Caco-2 (cell line): Measurements from ENCODE around the gene SVEP1. TPM values are rescaled to one million over a fixed set of nuclear protein-coding genes. Genes with fewer than 3 reads are reported as not detected.
"Not testable (repeated sequence)": the region's sequence is repeated elsewhere in the genome, so short reads cannot be mapped to it uniquely, and the experiment has no call there.

Experiments
- BruUV-seq: library from RNA; stranded (reverse); fragments of 400-500 nt; replicated peaks from 2 replicates; lab custom pipeline; 2021; lab: Mats Ljungman, UMichigan
- CTCF ChIA-PET: fragments of 300-600 bp; sonication (Branson Sonifier 250); formaldehyde crosslinking; loops from one replicate; lab custom pipeline; 2022; ENCODE audit warnings: antibody characterized with exemption; lab: Charles Lee
- POLR2A ChIA-PET: fragments of 300-600 bp; sonication (Branson Sonifier 250); formaldehyde crosslinking; loops from one replicate; lab custom pipeline; 2022; ENCODE audit warnings: antibody characterized with exemption; lab: Charles Lee
- DNase-seq, 2 experiments: peaks; one replicate each; pipeline versions ENCODE4 v3.0.0 to v3.0.0-alpha.2; 2020 to 2022
- H3K27me3 ChIP-seq: replicated peaks from 2 replicates; pipeline ENCODE4 v1.6.0; 2011; ENCODE audit warnings: low read length; ENCODE audit not compliant: control insufficient read depth, insufficient read depth
- H3K36me3 ChIP-seq: 2 replicates; pipeline ENCODE4 v1.5.1; 2011; ENCODE audit warnings: low read length; ENCODE audit not compliant: control insufficient read depth, insufficient read depth
- H3K4me1 ChIP-seq: fragments of 250-450 bp; sonication (Bioruptor Pico); 2 replicates; pipeline ENCODE4 v1.5.1; 2020; ENCODE audit warnings: mild to moderate bottlenecking
- H3K4me3 ChIP-seq: 2 replicates; pipeline ENCODE4 v1.5.1; 2011; ENCODE audit warnings: low read depth, mild to moderate bottlenecking, control low read depth, low read length
- H3K9me3 ChIP-seq: fragments of 250-450 bp; sonication (Bioruptor Pico); 2 replicates; pipeline ENCODE4 v1.5.1; 2020; ENCODE audit warnings: mild to moderate bottlenecking, moderate library complexity
- H3K27ac Mint-ChIP-seq: one replicate; pipeline ENCODE4 v1.8.0; 2022; ENCODE audit warnings: mixed read lengths; ENCODE audit not compliant: unreplicated experiment
- H3K27me3 Mint-ChIP-seq: one replicate; pipeline ENCODE4 v1.8.0; 2022; ENCODE audit warnings: mixed read lengths; ENCODE audit not compliant: insufficient read depth, unreplicated experiment
- H3K36me3 Mint-ChIP-seq: one replicate; pipeline ENCODE4 v1.8.0; 2022; ENCODE audit warnings: mild to moderate bottlenecking, mixed read lengths; ENCODE audit not compliant: insufficient read depth, unreplicated experiment
- H3K4me1 Mint-ChIP-seq: one replicate; pipeline ENCODE4 v1.8.0; 2022; ENCODE audit warnings: low read depth, mixed read lengths; ENCODE audit not compliant: unreplicated experiment
- H3K4me3 Mint-ChIP-seq: one replicate; pipeline ENCODE4 v1.8.0; 2022; ENCODE audit warnings: mild to moderate bottlenecking, moderate library complexity, mixed read lengths; ENCODE audit not compliant: unreplicated experiment
- H3K9me3 Mint-ChIP-seq: one replicate; pipeline ENCODE4 v1.8.0; 2022; ENCODE audit warnings: mixed read lengths; ENCODE audit not compliant: unreplicated experiment
- intact Hi-C: fragments of 100-400 bp; cut with micrococcal nuclease; formaldehyde crosslinking; loops from one replicate; pipeline ENCODE4 v1.10.0; 2022; ENCODE audit not compliant: unreplicated experiment
- total RNA-seq: library from RNA; stranded (reverse); gene quantifications from 2 replicates; pipeline ENCODE4 v1.2.3, GENCODE V29; 2022
- TF ChIP-seq, protein P1 (sequence below), 2 experiments: fragments of 200-600 bp in 1 of 2; IDR thresholded peaks; 1 replicate in 1 of 2; 2 replicates in 1 of 2; pipeline versions ENCODE4 v1.5.1 to v1.8.0; 2011 to 2022; ENCODE audit warnings: antibody characterized with exemption in 1 of 2, control low read depth in 1 of 2, inconsistent platforms in 1 of 2, low read depth in 1 of 2, low read length in 1 of 2, mild to moderate bottlenecking in 1 of 2, moderate library complexity in 1 of 2; ENCODE audit not compliant: insufficient read depth in 1 of 2, severe bottlenecking in 1 of 2, unreplicated experiment in 1 of 2

The SVEP1 gene
- total RNA-seq, 1 experiment from 2014 or later: 2.9 TPM

- H3K4me3 ChIP-seq: no peak overlapping the region
- intact Hi-C loops: loop anchor here (5.0 kb wide), 2 partner anchors 193 to 677 kb away; no protein-coding TSS in a partner anchor
- Mint-ChIP-seq H3K4me3 (no peak overlapping the region), H3K27ac (no peak overlapping the region), H3K27me3 (peaks cover 3% of the 10 kb centered on the region), H3K9me3 (no peaks in the 10 kb centered on the region), H3K4me1 (no peaks in the 10 kb centered on the region), H3K36me3 (no peaks in the 10 kb centered on the region)
- no peak for DNase-seq
- no peaks in the 10 kb centered on the region for H3K36me3 ChIP-seq
- TF ChIP-seq, protein P1, sequence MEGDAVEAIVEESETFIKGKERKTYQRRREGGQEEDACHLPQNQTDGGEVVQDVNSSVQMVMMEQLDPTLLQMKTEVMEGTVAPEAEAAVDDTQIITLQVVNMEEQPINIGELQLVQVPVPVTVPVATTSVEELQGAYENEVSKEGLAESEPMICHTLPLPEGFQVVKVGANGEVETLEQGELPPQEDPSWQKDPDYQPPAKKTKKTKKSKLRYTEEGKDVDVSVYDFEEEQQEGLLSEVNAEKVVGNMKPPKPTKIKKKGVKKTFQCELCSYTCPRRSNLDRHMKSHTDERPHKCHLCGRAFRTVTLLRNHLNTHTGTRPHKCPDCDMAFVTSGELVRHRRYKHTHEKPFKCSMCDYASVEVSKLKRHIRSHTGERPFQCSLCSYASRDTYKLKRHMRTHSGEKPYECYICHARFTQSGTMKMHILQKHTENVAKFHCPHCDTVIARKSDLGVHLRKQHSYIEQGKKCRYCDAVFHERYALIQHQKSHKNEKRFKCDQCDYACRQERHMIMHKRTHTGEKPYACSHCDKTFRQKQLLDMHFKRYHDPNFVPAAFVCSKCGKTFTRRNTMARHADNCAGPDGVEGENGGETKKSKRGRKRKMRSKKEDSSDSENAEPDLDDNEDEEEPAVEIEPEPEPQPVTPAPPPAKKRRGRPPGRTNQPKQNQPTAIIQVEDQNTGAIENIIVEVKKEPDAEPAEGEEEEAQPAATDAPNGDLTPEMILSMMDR (IDR thresholded peaks at IDR 0.05; ENCODE audit: insufficient read depth in 1 of 2, low read depth in 1 of 2, low read length in 1 of 2, severe bottlenecking in 1 of 2, unreplicated experiment in 1 of 2): no peak
- no peaks in the 10 kb centered on the region for H3K27me3 ChIP-seq
- CTCF ChIA-PET: interaction anchor here (1.7 kb wide), 1 partner anchor 436 kb away, joined by 4 read pairs; no protein-coding TSS in a partner anchor
- no peaks in the 10 kb centered on the region for H3K9me3 ChIP-seq
- POLR2A ChIA-PET: no interaction called here
- BruUV-seq: no TSS peak
- no peaks in the 10 kb centered on the region for H3K4me1 ChIP-seq
Observed at GRCh38 chr9:110619831-110620230, 40.3 kb upstream of the SVEP1 start.

GRCh38 chr9:110615498-110615897, 36.0 kb upstream of the SVEP1 start:
- Histone ChIP-seq H3K36me3 (no peaks in the 10 kb centered on the region), H3K4me3 (no peak overlapping the region), H3K4me1 (no peaks in the 10 kb centered on the region), H3K27me3 (no peaks in the 10 kb centered on the region), H3K9me3 (no peaks in the 10 kb centered on the region)
- no peaks in the 10 kb centered on the region for H3K9me3 Mint-ChIP-seq
- intact Hi-C loops: no loop called here
- TF ChIP-seq, protein P1 (IDR thresholded peaks at IDR 0.05; ENCODE audit: insufficient read depth in 1 of 2, low read depth in 1 of 2, low read length in 1 of 2, severe bottlenecking in 1 of 2, unreplicated experiment in 1 of 2): no peak
- ChIA-PET POLR2A (interaction anchor here (0.6 kb wide), 1 partner anchor 887 kb away, joined by 6 read pairs; no protein-coding TSS in a partner anchor), CTCF (no interaction called here)
- H3K4me3 Mint-ChIP-seq: no peak overlapping the region
- H3K4me1 Mint-ChIP-seq: no peaks in the 10 kb centered on the region
- peaks cover 8% of the 10 kb centered on the region for H3K27me3 Mint-ChIP-seq
- no peak for DNase-seq
- no peaks in the 10 kb centered on the region for H3K36me3 Mint-ChIP-seq
- no TSS peak for BruUV-seq
- H3K27ac Mint-ChIP-seq: no peak overlapping the region

- H3K27me3 Mint-ChIP-seq, H3K4me1 Mint-ChIP-seq, H3K4me3 Mint-ChIP-seq, H3K4me3 ChIP-seq, H3K36me3 Mint-ChIP-seq, DNase-seq, CTCF ChIA-PET, intact Hi-C loops, H3K4me1 ChIP-seq, H3K36me3 ChIP-seq, H3K9me3 Mint-ChIP-seq, H3K9me3 ChIP-seq, H3K27ac Mint-ChIP-seq, POLR2A ChIA-PET, H3K27me3 ChIP-seq, BruUV-seq: not testable (repeated sequence)
Observed at GRCh38 chr9:110614576-110614975, 35.0 kb upstream of the SVEP1 start.
